HL-60 (cell line): ENCODE measurements around the gene THSD7B.

Experiments used
- DNase-seq, 2 experiments: peaks; one replicate each; pipeline ENCODE4 v3.0.0-alpha.2; 2010 to 2020; ENCODE audit warnings: low read depth in 1 of 2, low spot score in 1 of 2
- H3K27ac ChIP-seq: fragments of 250-450 bp; sonication (Bioruptor Pico); replicated peaks from 2 replicates; pipeline ENCODE4 v1.5.1; 2020; ENCODE audit warnings: mild to moderate bottlenecking, moderate library complexity
- H3K27me3 ChIP-seq: fragments of 250-450 bp; sonication (Bioruptor Pico); 2 replicates; pipeline ENCODE4 v1.5.1; 2021; ENCODE audit warnings: mild to moderate bottlenecking, moderate library complexity; ENCODE audit not compliant: insufficient read depth, poor library complexity, severe bottlenecking
- H3K4me3 ChIP-seq: replicated peaks from 2 replicates; pipeline ENCODE4 v1.5.1; 2011; ENCODE audit warnings: mild to moderate bottlenecking, control low read depth, low read length; ENCODE audit not compliant: insufficient read depth
- CTCF ChIP-seq: IDR thresholded peaks from one replicate; pipeline ENCODE4 v1.5.1; 2011; ENCODE audit warnings: low read length, control low read depth, inconsistent platforms; ENCODE audit not compliant: insufficient read depth
- GABPA ChIP-seq: IDR thresholded peaks from 2 replicates; pipeline ENCODE4 v1.6.1; 2012; ENCODE audit warnings: low read depth
- POLR2AphosphoS5 ChIP-seq: IDR thresholded peaks from 2 replicates; pipeline ENCODE4 v1.6.1; 2012; ENCODE audit warnings: low read depth
- REST ChIP-seq: IDR thresholded peaks from 2 replicates; pipeline ENCODE4 v1.6.1; 2012; ENCODE audit warnings: low read depth; ENCODE audit not compliant: insufficient replicate concordance
- SPI1 ChIP-seq: IDR thresholded peaks from 2 replicates; pipeline ENCODE4 v1.6.1; 2012; ENCODE audit warnings: low read depth, mild to moderate bottlenecking, borderline replicate concordance

Gene THSD7B

DNA sequence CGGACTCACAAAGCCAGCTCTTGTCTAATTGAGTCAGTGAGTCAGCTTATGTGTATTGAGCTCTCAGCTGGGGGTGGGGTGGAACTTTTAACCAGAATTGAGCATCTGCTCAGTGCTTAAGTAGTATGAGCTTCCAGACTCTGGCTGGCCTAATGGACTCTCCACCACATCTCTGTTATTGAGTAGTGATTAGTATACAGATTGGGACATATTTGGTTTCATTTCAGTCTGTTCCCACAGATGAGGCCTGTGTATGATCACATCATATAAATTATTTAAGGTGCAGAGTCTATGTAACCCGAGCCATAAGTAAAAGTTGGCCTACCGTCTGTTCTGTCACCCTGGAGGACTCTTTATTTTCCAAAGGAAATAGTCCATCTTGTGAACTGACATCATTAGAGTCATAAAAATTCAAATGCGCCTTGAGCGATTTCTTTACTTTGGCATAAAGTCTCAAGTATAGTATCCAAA is 152.1 kb downstream of the THSD7B start:
- DNase-seq = no peak
- no peak overlapping the region for H3K27ac ChIP-seq

GRCh38 chr2:136919682-136920081 is 154.3 kb downstream of the THSD7B start:
- Histone ChIP-seq H3K27me3 (no peaks in the 10 kb centered on the region), H3K4me3 (no peak overlapping the region), H3K27ac (no peak overlapping the region)
- TF ChIP-seq SPI1 (no peak), GABPA (no peak), REST (no peak), POLR2AphosphoS5 (no peak), CTCF (no peak)
- no peak for DNase-seq

More for the DNA sequence above, 152.1 kb downstream of the THSD7B start:
- Histone ChIP-seq H3K27me3 (no peaks in the 10 kb centered on the region), H3K4me3 (no peak overlapping the region)
- TF ChIP-seq REST = no peak
- no peak for TF ChIP-seq POLR2AphosphoS5
- no peak for TF ChIP-seq SPI1
- TF ChIP-seq CTCF = no peak
- no peak for TF ChIP-seq GABPA

DNA sequence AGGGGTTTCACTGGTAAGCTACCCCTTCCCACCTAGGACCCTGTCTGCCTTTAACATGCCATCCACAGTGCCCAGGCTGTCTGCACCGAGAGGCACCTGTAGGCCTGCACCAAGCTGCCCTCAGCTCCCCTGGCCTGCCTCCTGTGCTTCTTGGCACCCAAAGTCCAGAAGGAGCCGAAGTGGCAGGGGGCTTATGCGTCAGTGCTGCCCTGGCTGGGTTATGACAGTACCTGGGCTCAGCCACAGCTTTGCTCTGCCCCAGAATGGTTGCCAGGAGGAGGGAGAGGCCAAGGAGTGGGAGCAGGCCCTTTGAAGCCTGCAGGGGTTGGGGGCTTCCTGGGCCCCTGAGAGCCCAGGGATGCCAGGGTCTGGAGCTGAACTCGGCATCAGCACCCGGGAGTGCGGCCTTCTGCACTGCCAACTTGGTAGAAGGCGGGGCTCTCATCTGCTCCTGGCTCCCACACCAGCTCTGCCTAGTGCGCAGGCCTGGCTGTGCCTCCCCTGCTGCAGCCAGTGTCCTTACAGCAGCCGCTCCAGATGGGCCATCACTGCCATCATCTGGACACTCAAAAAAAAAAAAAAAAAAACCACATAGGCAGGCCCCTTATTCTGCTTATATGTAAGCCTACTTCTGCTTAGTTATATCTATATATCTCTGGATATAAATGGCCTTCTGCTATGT is 155.4 kb downstream of the THSD7B start:
- DNase-seq = no peak
- no peak for TF ChIP-seq POLR2AphosphoS5
- TF ChIP-seq SPI1 = no peak
- no peak for TF ChIP-seq CTCF
- no peak for TF ChIP-seq REST
- no peak for TF ChIP-seq GABPA

More for the DNA sequence above, 155.4 kb downstream of the THSD7B start:
- Histone ChIP-seq H3K27me3 (no peaks in the 10 kb centered on the region), H3K4me3 (no peak overlapping the region), H3K27ac (no peak overlapping the region)
